ENCODE data around the gene PPIL4. TPM values are rescaled to one million over a fixed set of nuclear protein-coding genes. Genes with fewer than 3 reads are reported as not detected.
"Not testable (repeated sequence)": the region's sequence is repeated elsewhere in the genome, so short reads cannot be mapped to it uniquely, and the experiment has no call there.

The PPIL4 gene
- polyA plus RNA-seq, 12 donors = 26.8 to 50.9 (median 35.9) TPM; not detected in 1

DNA sequence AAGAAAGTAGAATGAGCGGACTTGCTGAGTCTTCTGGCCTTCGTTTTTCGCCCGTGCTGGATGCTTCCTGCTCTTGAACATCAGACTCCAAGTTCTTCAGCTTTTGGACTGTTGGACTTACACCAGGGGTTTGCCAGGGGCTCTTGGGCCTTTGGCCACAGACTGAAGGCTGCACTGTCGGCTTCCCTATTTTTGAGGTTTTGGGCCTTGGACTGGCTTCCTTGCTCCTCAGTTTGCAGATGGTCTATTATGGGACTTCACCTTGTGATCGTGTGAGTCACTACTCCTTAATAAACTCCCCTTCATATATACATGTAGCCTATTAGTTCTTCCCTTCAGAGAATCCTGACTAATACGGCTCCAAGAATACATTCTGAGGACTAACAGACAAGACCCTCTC lies 83.1 kb downstream of the PPIL4 start:
- DNase-seq = not testable (repeated sequence)

- no peak for DNase-seq
Observed at GRCh38 chr6:149461670-149462069, 84.2 kb downstream of the PPIL4 start.

- DNase-seq = not testable (repeated sequence)
Observed at GRCh38 chr6:149460249-149460648, 85.6 kb downstream of the PPIL4 start.

GRCh38 chr6:149459761-149460160 lies 86.1 kb downstream of the PPIL4 start:
- no peak for DNase-seq

GRCh38 chr6:149458806-149459205 lies 87.0 kb downstream of the PPIL4 start:
- DNase-seq = no peak

GRCh38 chr6:149458196-149458595 lies 87.6 kb downstream of the PPIL4 start:
- no peak for DNase-seq

DNA sequence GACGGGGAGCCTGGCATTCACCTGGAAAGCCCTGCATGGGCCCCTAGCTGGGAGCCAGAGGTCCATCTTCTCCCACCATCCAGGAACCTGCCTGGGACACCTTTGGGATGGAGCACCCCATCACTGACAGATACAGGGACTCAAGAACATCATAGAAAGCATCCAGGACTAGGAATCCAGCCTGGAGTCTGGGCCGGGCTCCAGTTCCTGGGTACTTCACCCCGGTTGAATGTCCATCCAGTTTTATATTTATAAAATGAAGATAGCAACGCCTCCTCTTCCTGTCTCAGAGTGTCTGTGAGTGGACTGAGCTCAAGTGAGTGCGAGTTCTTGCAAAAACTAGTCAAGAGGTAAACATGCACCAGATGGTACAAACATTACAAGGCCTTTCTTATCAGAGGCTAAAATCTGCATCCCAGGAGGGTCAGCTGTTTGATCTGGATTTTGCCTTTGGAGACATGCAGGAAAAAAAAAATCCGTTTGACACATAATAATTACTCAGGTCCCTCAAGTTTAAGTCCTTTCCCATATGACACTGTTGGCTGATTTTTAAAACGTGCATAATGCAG lies 88.4 kb downstream of the PPIL4 start:
- no peak for DNase-seq

DNA sequence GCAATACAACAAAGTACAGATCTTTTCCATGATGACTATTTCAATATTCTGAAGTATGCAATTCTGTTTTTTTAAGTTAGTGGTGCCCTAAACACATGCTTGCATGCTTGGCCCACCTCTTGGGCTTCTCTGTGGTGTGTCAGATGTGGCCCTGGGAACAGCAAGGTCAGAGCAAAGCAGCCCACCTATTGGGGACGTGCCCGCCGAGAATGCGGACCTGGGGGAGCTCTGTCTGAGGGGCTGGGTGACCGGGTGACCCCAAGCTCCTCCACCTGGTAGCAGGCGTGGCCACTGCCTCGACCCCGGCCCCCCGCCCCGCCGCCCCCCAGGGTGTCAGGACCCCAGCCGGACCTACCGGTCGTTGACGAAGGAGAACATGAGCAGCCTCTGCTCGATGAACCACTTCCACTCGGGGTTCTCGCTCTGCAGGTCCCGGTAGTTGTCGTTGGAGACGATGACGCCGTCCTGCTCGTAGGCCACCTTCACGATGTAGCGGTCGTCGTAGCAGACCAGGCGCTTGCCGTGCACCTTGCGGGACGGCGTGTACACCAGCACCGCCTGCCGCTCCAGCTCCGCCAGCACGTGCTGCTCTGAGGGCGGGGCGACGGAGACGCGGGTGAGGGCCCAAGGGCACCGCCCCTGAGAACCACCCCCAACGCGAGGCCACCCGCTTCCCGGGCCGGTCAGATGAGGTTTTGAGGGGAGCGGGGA lies 89.4 kb downstream of the PPIL4 start:
- DNase-seq = no peak

DNA sequence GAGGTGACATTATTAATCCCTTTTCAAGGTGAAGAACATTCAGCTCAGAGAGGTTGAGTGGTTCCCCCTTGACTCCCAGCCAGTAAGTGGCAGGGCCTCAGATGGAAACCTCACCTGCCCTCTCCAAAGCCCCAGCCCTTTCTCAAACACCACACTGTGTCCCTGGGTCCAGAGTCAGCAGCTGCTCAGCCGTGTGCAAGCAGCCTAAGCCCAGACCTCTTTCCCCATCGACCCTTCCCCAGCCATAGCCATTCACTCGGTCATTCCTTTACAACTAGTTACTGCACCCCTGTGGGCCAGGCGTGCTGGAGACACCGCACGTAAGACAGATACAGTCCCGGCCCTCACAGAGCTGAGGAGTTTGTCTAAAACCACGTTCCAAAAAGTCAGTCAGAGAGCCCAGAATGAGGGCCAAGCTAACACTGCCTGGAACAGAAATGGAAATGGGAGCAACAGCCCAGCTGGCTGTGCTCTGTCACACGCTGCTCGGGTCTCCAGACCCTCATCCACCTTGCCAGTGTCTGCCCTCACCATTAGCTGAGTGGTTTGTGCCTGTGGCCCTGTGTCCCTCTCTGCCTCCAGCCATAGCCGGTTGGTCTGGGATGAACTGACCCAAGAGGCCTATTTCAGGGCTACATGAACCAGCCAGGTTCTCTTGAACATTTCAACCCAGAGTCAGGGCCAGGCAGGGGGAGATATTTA lies 90.7 kb downstream of the PPIL4 start:
- no peak for DNase-seq

Other genes starting within 250 kb of the PPIL4 start
- 10 to 100 TPM in 11 of 12 donors, not detected in 1; 51.1 to 81.1 (median 66.5) TPM for gene TAB2, start 228.3 kb downstream of the PPIL4 start, polyA plus RNA-seq (ENCODE audit: insufficient read length in 12 of 12)
- gene SUMO4, start 145.8 kb downstream of the PPIL4 start, polyA plus RNA-seq (ENCODE audit: insufficient read length in 12 of 12) = 1 to 10 TPM in 1 of 12 donors, under 1 TPM in 8, not detected in 3; 0.22 to 1.2 (median 0.47) TPM
- under 1 TPM in 10 of 12 donors, not detected in 2; 0.10 to 0.58 (median 0.34) TPM for gene ZC3H12D, start 61.0 kb downstream of the PPIL4 start, polyA plus RNA-seq (ENCODE audit: insufficient read length in 12 of 12)
- gene GINM1, start 20.3 kb upstream of the PPIL4 start, polyA plus RNA-seq (ENCODE audit: insufficient read length in 12 of 12) = 10 to 100 TPM in 11 of 12 donors, not detected in 1; 42.4 to 61.5 (median 49.8) TPM
- gene KATNA1, start 102.7 kb upstream of the PPIL4 start, polyA plus RNA-seq (ENCODE audit: insufficient read length in 12 of 12) = 10 to 100 TPM in 11 of 12 donors, not detected in 1; 12.6 to 29.3 (median 24.1) TPM
- 10 to 100 TPM in 11 of 12 donors, not detected in 1; 19.5 to 29.8 (median 22.9) TPM for gene LATS1, start 172.1 kb upstream of the PPIL4 start, polyA plus RNA-seq (ENCODE audit: insufficient read length in 12 of 12)
- 10 to 100 TPM in 11 of 12 donors, not detected in 1; 11.4 to 27.7 (median 24.4) TPM for gene NUP43, start 200.5 kb upstream of the PPIL4 start, polyA plus RNA-seq (ENCODE audit: insufficient read length in 12 of 12)
- gene PCMT1, start 203.7 kb upstream of the PPIL4 start, polyA plus RNA-seq (ENCODE audit: insufficient read length in 12 of 12) = 10 to 100 TPM in 11 of 12 donors, not detected in 1; 58.3 to 96.6 (median 78.1) TPM

Data from muscle of arm (tissue), 12 donors.